K562 (cell line): ENCODE results near the gene TCEA3. TPM values are rescaled to one million over a fixed set of nuclear protein-coding genes. Genes with fewer than 3 reads are reported as not detected.

ENCODE experiments used
- BCL6 ChIP-seq: fragments of 250-450 bp; sonication (Bioruptor Pico); IDR thresholded peaks from 2 replicates; pipeline ENCODE4 v1.4.0; 2020
- BHLHE40 ChIP-seq: IDR thresholded peaks from 2 replicates; pipeline ENCODE4 v1.6.1; 2011; ENCODE audit warnings: low read length, improper control_type of control experiment
- CBX2 ChIP-seq: fragments of 200-600 bp; sonication (generic); IDR thresholded peaks from one replicate; pipeline ENCODE4 v1.6.1; 2012; ENCODE audit warnings: mild to moderate bottlenecking, low read length, inconsistent platforms; ENCODE audit not compliant: insufficient read depth, poor library complexity, severe bottlenecking
- COPS2 ChIP-seq: fragments of 450-650 bp; conservative IDR thresholded peaks from 2 replicates; pipeline ENCODE4 v1.6.1; 2016; ENCODE audit warnings: mild to moderate bottlenecking, moderate library complexity
- ETV1 ChIP-seq: fragments of 450-650 bp; conservative IDR thresholded peaks from 2 replicates; pipeline ENCODE4 v1.6.1; 2016; ENCODE audit warnings: missing genetic modification characterization, control low read depth, low read depth, missing compliant biosample characterization
- GABPB1 ChIP-seq: sonication (generic); formaldehyde crosslinking; IDR thresholded peaks from 2 replicates; pipeline ENCODE4 v1.8.0; 2022; ENCODE audit warnings: mild to moderate bottlenecking, missing genetic modification reagents
- MEF2D ChIP-seq: conservative IDR thresholded peaks from 2 replicates; pipeline ENCODE4 v1.6.1; 2016; ENCODE audit warnings: low read depth, missing genetic modification characterization, missing compliant biosample characterization
- NR3C1 ChIP-seq: sonication (generic); formaldehyde crosslinking; IDR thresholded peaks from 2 replicates; pipeline ENCODE4 v1.8.1; 2022; ENCODE audit warnings: missing genetic modification reagents
- PTRF ChIP-seq: fragments of 450-650 bp; IDR thresholded peaks from 2 replicates; pipeline ENCODE4 v1.6.1; 2016; ENCODE audit warnings: mild to moderate bottlenecking, missing genetic modification characterization, missing compliant biosample characterization
- RBM34 ChIP-seq: fragments of 200-400 bp; formaldehyde crosslinking; IDR thresholded peaks from 2 replicates; pipeline ENCODE4 v1.6.1; 2018; ENCODE audit warnings: low read length, borderline replicate concordance; ENCODE audit not compliant: insufficient read depth
- SIN3B ChIP-seq: fragments of 450-650 bp; IDR thresholded peaks from 2 replicates; pipeline ENCODE4 v1.6.1; 2017; ENCODE audit warnings: low read depth, mild to moderate bottlenecking, moderate library complexity
- ZFX ChIP-seq: sonication (generic); formaldehyde crosslinking; IDR thresholded peaks from 2 replicates; pipeline ENCODE4 v1.8.0; 2022; ENCODE audit warnings: mild to moderate bottlenecking, missing genetic modification reagents, moderate library complexity
- ZNF224 ChIP-seq: sonication (generic); formaldehyde crosslinking; IDR thresholded peaks from 2 replicates; pipeline ENCODE4 v1.8.0; 2022; ENCODE audit warnings: mild to moderate bottlenecking, missing genetic modification reagents
- ZNF551 ChIP-seq: fragments of 250-450 bp; sonication (Bioruptor Pico); IDR thresholded peaks from 2 replicates; pipeline ENCODE4 v1.5.0; 2021; ENCODE audit warnings: mild to moderate bottlenecking, moderate library complexity
- ZNF589 ChIP-seq: fragments of 200-800 bp; sonication (Bioruptor generic); IDR thresholded peaks from 2 replicates; pipeline ENCODE4 v1.6.1; 2016; ENCODE audit warnings: low read depth, missing genetic modification characterization, missing compliant biosample characterization
- polyA plus RNA-seq, 8 experiments: library from polyadenylated mRNA; depleted of rRNA in 4 of 8; stranded (reverse) in 5 of 8; unstranded in 3 of 8; fragments of >200 nt; fragmentation: Nextera tagmentation in 2 of 8; fragmentation: Illumina TruSeq in 1 of 8; extraction: Ambion mirVana in 2 of 8; extraction: Trizol in 1 of 8; gene quantifications; 2 replicates each; pipeline versions ENCODE4 v1.2.1 to v1.2.3, GENCODE V29; 2011 to 2014; ENCODE audit warnings: inconsistent platforms in 1 of 8, missing spikeins in 1 of 8
- total RNA-seq, 7 experiments: library from RNA; depleted of rRNA in 6 of 7; stranded (reverse); fragments of >200 nt in 6 of 7; fragmentation: Illumina TruSeq in 2 of 7; extraction: Trizol in 2 of 7; gene quantifications; 2 replicates each; pipeline versions ENCODE4 v1.2.1 to v1.2.3, GENCODE V29; 2011 to 2021; ENCODE audit warnings: low replicate concordance in 1 of 7
- TF ChIP-seq, protein P1 (sequence below): sonication (generic); formaldehyde crosslinking; IDR thresholded peaks from 2 replicates; pipeline ENCODE4 v1.8.0; 2022; ENCODE audit warnings: mild to moderate bottlenecking, low read depth, missing genetic modification reagents
- TF ChIP-seq, protein P2 (sequence below): fragments of 450-650 bp; formaldehyde crosslinking; IDR thresholded peaks from 2 replicates; pipeline ENCODE4 v1.4.0; 2020; ENCODE audit warnings: mild to moderate bottlenecking, mixed read lengths
- TF ChIP-seq, protein P3 (sequence below): fragments of 450-650 bp; IDR thresholded peaks from 2 replicates; pipeline ENCODE4 v1.6.1; 2014; ENCODE audit warnings: low read depth, mild to moderate bottlenecking, moderate library complexity, borderline replicate concordance
- TF ChIP-seq, protein P4 (sequence below), 2 experiments: fragments of 200-800 bp in 1 of 2; sonication (Bioruptor generic) in 1 of 2; sonication (generic) in 1 of 2; formaldehyde crosslinking in 1 of 2; IDR thresholded peaks in 1 of 2; conservative IDR thresholded peaks in 1 of 2; 2 replicates each; pipeline versions ENCODE4 v1.5.0 to v1.6.1; 2016 to 2020; ENCODE audit warnings: missing compliant biosample characterization in 1 of 2, missing genetic modification characterization in 1 of 2, missing genetic modification reagents in 1 of 2
- TF ChIP-seq, protein P5 (sequence below): fragments of 250-450 bp; sonication (Bioruptor Pico); IDR thresholded peaks from 2 replicates; pipeline ENCODE4 v1.4.0; 2020; ENCODE audit warnings: mild to moderate bottlenecking, moderate library complexity

The TCEA3 gene
- total and polyA plus RNA-seq, 9 of the 15 experiments (the other 6 are each of a cell fraction or from before 2014, with no cell fraction given) = 0.03 to 0.55 (median 0.36) TPM

DNA sequence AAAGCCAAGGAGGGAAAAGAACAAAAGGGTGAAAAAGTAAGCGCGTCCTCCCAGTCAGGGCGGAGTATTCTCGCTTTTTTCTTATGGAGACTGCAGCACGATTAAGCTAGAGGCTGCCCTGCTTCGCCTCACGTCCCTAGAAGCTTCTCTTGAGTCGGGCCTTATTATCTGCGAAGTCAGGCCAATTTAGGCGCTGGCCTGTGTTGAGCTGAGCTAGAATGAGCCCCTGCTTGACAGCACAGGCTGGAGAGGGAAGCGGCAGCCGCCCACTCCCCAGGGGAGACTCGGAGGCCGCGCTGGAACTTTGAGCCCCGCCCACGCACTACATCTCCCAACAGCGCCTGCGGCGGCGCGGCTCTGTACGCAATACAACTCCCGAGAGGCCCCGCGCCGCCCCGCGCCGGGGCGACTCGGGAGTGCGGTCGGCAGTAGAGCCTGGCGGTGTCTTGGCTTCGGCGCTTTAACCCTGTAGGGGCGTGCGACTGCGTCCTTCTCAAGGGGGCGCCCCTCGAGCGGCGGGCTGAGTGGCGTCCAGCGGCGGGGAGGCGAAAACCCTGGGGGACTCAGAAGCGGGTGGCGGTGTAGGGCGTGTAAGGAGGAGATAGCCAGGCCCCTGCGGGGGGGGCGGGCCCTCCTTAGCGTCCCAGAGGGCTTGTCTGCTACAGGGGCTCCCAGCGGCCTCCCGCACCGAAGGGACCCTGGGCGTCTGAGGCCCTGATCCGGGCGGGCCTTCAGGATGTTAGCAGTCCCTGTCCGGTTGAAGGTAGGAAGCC, 55.8 kb downstream of the TCEA3 start (continued):
- TF ChIP-seq ZNF589 (CRISPR knock-in tag) (no peak), NR3C1 (no peak), COPS2 (no peak), SIN3B (peak; percentile 56), ZNF224 (peak; percentile 61; the same call in 1 of the 2 replicates), ZNF551 (no peak), PTRF (no peak), BCL6 (no peak), MEF2D (tag) (no peak), RBM34 (no peak), BHLHE40 (0 out of 2 replicates have a peak, but pooled peaks have one; percentile 50), ETV1 (tag) (peak; percentile 29), ZFX (CRISPR knock-in tag) (peak; percentile 98), GABPB1 (CRISPR knock-in tag) (no peak; the same call in 1 of the 2 replicates), CBX2 (no peak)
- TF ChIP-seq, protein P1, sequence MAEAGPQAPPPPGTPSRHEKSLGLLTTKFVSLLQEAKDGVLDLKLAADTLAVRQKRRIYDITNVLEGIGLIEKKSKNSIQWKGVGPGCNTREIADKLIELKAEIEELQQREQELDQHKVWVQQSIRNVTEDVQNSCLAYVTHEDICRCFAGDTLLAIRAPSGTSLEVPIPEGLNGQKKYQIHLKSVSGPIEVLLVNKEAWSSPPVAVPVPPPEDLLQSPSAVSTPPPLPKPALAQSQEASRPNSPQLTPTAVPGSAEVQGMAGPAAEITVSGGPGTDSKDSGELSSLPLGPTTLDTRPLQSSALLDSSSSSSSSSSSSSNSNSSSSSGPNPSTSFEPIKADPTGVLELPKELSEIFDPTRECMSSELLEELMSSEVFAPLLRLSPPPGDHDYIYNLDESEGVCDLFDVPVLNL = no peak
- TF ChIP-seq, protein P2, sequence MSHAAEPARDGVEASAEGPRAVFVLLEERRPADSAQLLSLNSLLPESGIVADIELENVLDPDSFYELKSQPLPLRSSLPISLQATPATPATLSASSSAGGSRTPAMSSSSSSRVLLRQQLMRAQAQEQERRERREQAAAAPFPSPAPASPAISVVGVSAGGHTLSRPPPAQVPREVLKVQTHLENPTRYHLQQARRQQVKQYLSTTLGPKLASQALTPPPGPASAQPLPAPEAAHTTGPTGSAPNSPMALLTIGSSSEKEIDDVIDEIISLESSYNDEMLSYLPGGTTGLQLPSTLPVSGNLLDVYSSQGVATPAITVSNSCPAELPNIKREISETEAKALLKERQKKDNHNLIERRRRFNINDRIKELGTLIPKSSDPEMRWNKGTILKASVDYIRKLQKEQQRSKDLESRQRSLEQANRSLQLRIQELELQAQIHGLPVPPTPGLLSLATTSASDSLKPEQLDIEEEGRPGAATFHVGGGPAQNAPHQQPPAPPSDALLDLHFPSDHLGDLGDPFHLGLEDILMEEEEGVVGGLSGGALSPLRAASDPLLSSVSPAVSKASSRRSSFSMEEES (CRISPR knock-in tag) = no peak
- TF ChIP-seq, protein P3, sequence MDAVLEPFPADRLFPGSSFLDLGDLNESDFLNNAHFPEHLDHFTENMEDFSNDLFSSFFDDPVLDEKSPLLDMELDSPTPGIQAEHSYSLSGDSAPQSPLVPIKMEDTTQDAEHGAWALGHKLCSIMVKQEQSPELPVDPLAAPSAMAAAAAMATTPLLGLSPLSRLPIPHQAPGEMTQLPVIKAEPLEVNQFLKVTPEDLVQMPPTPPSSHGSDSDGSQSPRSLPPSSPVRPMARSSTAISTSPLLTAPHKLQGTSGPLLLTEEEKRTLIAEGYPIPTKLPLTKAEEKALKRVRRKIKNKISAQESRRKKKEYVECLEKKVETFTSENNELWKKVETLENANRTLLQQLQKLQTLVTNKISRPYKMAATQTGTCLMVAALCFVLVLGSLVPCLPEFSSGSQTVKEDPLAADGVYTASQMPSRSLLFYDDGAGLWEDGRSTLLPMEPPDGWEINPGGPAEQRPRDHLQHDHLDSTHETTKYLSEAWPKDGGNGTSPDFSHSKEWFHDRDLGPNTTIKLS = peak; percentile 92
- TF ChIP-seq, protein P4, sequence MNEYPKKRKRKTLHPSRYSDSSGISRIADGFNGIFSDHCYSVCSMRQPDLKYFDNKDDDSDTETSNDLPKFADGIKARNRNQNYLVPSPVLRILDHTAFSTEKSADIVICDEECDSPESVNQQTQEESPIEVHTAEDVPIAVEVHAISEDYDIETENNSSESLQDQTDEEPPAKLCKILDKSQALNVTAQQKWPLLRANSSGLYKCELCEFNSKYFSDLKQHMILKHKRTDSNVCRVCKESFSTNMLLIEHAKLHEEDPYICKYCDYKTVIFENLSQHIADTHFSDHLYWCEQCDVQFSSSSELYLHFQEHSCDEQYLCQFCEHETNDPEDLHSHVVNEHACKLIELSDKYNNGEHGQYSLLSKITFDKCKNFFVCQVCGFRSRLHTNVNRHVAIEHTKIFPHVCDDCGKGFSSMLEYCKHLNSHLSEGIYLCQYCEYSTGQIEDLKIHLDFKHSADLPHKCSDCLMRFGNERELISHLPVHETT (CRISPR knock-in tag; conservative IDR thresholded peaks at IDR 0.05 in 1 of 2, IDR thresholded peaks at IDR 0.05 in 1 of 2) = peak in 1 of 2 experiments; percentile 94; a peak in 2 of 4 replicates
- TF ChIP-seq, protein P5, sequence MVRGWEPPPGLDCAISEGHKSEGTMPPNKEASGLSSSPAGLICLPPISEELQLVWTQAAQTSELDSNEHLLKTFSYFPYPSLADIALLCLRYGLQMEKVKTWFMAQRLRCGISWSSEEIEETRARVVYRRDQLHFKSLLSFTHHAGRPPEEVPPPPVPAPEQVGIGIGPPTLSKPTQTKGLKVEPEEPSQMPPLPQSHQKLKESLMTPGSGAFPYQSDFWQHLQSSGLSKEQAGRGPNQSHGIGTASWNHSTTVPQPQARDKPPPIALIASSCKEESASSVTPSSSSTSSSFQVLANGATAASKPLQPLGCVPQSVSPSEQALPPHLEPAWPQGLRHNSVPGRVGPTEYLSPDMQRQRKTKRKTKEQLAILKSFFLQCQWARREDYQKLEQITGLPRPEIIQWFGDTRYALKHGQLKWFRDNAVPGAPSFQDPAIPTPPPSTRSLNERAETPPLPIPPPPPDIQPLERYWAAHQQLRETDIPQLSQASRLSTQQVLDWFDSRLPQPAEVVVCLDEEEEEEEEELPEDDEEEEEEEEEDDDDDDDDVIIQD (CRISPR knock-in tag) = no peak
